ENCODE data around the gene CRCP. TPM values are rescaled to one million over a fixed set of nuclear protein-coding genes. Genes with fewer than 3 reads are reported as not detected.

CRCP gene
- total and polyA plus RNA-seq, 2 of the 13 experiments (the other 11 are each of a cell fraction or from before 2014, with no cell fraction given), result 22.7 to 31.0 TPM

DNA sequence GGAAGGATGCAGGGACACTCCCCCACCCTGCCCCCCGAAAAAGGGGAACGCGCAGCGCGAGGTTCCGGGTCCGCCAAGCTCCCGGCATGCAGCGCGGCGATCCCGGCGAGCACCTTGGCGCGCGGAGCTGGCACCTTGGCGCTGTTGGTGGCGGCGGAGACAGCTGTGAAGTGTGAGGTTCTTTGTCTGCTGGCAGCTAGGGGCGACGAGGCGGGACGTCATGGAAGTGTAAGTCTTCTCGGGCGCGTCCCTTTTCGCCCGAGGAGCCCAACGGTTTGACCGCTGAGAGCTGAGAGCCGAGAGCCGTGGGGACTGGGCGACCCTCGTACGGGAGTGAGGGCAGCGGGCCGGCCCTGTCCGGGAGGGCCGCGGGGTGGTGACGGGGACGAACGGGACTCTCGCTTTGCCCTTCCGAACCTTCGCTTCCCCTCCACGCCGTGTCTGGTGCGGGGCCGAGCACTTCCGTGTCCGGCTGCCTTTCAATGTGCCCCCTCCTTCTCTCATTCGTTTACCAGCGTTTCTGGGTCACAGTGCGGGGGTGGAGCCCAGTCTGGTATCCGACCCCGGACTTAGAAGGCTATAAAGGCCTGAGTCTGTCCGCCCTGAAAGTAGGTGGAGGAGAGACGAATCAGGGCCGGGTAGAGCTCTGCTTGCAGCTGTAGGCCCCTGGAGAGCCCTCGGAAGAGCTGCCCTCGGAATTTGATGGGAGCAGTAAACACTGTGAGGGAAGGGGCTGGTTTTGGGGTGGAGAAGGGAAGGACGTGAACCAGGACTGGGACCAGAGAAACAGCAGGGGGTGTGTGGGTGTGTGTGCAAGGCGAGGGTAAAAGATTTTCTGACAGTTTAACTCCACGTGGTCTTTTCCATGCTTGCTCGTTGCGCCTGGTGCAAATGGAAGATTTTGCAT, at the start of gene CRCP (continued):
- TF ChIP-seq, protein P1, sequence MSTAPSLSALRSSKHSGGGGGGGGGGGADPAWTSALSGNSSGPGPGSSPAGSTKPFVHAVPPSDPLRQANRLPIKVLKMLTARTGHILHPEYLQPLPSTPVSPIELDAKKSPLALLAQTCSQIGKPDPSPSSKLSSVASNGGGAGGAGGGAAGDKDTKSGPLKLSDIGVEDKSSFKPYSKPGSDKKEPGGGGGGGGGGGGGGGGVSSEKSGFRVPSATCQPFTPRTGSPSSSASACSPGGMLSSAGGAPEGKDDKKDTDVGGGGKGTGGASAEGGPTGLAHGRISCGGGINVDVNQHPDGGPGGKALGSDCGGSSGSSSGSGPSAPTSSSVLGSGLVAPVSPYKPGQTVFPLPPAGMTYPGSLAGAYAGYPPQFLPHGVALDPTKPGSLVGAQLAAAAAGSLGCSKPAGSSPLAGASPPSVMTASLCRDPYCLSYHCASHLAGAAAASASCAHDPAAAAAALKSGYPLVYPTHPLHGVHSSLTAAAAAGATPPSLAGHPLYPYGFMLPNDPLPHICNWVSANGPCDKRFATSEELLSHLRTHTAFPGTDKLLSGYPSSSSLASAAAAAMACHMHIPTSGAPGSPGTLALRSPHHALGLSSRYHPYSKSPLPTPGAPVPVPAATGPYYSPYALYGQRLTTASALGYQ (CRISPR knock-in tag; IDR thresholded peaks at IDR 0.05), result peak; percentile 18; the same call in 1 of the 2 replicates
- TF ChIP-seq MTF1 (CRISPR knock-in tag; IDR thresholded peaks at IDR 0.05) (peak; percentile 79; the same call in 1 of the 2 replicates), JUNB (CRISPR knock-in tag; IDR thresholded peaks at IDR 0.05; ENCODE audit: borderline replicate concordance) (no peak), ZNF205 (CRISPR knock-in tag; IDR thresholded peaks at IDR 0.05) (0 out of 2 replicates have a peak, but pooled peaks have one; percentile 18), KLF15 (CRISPR knock-in tag; IDR thresholded peaks at IDR 0.05; ENCODE audit: borderline replicate concordance) (peak; percentile 45), PHF20 (CRISPR knock-in tag; IDR thresholded peaks at IDR 0.05) (peak; percentile 82), GATAD1 (CRISPR knock-in tag; IDR thresholded peaks at IDR 0.05) (peak; percentile 88)
- TF ChIP-seq, protein P2, sequence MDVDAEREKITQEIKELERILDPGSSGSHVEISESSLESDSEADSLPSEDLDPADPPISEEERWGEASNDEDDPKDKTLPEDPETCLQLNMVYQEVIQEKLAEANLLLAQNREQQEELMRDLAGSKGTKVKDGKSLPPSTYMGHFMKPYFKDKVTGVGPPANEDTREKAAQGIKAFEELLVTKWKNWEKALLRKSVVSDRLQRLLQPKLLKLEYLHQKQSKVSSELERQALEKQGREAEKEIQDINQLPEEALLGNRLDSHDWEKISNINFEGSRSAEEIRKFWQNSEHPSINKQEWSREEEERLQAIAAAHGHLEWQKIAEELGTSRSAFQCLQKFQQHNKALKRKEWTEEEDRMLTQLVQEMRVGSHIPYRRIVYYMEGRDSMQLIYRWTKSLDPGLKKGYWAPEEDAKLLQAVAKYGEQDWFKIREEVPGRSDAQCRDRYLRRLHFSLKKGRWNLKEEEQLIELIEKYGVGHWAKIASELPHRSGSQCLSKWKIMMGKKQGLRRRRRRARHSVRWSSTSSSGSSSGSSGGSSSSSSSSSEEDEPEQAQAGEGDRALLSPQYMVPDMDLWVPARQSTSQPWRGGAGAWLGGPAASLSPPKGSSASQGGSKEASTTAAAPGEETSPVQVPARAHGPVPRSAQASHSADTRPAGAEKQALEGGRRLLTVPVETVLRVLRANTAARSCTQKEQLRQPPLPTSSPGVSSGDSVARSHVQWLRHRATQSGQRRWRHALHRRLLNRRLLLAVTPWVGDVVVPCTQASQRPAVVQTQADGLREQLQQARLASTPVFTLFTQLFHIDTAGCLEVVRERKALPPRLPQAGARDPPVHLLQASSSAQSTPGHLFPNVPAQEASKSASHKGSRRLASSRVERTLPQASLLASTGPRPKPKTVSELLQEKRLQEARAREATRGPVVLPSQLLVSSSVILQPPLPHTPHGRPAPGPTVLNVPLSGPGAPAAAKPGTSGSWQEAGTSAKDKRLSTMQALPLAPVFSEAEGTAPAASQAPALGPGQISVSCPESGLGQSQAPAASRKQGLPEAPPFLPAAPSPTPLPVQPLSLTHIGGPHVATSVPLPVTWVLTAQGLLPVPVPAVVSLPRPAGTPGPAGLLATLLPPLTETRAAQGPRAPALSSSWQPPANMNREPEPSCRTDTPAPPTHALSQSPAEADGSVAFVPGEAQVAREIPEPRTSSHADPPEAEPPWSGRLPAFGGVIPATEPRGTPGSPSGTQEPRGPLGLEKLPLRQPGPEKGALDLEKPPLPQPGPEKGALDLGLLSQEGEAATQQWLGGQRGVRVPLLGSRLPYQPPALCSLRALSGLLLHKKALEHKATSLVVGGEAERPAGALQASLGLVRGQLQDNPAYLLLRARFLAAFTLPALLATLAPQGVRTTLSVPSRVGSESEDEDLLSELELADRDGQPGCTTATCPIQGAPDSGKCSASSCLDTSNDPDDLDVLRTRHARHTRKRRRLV (CRISPR knock-in tag; IDR thresholded peaks at IDR 0.05), result peak; percentile 62; the same call in 1 of the 2 replicates
- TF ChIP-seq, protein P3, sequence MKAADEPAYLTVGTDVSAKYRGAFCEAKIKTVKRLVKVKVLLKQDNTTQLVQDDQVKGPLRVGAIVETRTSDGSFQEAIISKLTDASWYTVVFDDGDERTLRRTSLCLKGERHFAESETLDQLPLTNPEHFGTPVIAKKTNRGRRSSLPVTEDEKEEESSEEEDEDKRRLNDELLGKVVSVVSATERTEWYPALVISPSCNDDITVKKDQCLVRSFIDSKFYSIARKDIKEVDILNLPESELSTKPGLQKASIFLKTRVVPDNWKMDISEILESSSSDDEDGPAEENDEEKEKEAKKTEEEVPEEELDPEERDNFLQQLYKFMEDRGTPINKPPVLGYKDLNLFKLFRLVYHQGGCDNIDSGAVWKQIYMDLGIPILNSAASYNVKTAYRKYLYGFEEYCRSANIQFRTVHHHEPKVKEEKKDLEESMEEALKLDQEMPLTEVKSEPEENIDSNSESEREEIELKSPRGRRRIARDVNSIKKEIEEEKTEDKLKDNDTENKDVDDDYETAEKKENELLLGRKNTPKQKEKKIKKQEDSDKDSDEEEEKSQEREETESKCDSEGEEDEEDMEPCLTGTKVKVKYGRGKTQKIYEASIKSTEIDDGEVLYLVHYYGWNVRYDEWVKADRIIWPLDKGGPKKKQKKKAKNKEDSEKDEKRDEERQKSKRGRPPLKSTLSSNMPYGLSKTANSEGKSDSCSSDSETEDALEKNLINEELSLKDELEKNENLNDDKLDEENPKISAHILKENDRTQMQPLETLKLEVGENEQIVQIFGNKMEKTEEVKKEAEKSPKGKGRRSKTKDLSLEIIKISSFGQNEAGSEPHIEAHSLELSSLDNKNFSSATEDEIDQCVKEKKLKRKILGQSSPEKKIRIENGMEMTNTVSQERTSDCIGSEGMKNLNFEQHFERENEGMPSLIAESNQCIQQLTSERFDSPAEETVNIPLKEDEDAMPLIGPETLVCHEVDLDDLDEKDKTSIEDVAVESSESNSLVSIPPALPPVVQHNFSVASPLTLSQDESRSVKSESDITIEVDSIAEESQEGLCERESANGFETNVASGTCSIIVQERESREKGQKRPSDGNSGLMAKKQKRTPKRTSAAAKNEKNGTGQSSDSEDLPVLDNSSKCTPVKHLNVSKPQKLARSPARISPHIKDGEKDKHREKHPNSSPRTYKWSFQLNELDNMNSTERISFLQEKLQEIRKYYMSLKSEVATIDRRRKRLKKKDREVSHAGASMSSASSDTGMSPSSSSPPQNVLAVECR (CRISPR knock-in tag; IDR thresholded peaks at IDR 0.05; ENCODE audit: borderline replicate concordance), result peak; percentile 91
- TF ChIP-seq, protein P4, sequence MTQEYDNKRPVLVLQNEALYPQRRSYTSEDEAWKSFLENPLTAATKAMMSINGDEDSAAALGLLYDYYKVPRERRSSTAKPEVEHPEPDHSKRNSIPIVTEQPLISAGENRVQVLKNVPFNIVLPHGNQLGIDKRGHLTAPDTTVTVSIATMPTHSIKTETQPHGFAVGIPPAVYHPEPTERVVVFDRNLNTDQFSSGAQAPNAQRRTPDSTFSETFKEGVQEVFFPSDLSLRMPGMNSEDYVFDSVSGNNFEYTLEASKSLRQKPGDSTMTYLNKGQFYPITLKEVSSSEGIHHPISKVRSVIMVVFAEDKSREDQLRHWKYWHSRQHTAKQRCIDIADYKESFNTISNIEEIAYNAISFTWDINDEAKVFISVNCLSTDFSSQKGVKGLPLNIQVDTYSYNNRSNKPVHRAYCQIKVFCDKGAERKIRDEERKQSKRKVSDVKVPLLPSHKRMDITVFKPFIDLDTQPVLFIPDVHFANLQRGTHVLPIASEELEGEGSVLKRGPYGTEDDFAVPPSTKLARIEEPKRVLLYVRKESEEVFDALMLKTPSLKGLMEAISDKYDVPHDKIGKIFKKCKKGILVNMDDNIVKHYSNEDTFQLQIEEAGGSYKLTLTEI (CRISPR knock-in tag; conservative IDR thresholded peaks at IDR 0.05), result no peak

Measured in HepG2 (cell line).